ENCODE results near the gene RIMS4.
"Not testable (repeated sequence)": the region's sequence is repeated elsewhere in the genome, so short reads cannot be mapped to it uniquely, and the experiment has no call there.

Gene RIMS4

DNA sequence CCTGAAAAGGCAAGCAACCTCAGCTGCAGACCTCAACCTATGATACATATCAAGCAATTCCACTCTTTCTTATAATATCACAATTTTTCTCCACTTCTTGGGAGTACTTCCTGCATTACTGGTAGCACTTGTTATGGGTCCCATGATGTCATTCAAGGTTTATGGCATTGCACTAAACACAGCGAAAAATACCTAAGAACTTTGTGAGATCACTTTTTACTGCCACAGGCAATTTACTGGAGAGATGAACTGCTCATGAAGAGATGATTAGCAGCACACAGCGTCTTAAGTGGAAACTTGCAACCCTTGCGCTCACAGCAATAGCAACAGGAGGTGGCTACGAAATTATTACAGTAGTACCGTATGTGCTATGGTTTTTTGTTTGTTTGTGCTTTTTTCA lies 19.3 kb upstream of the RIMS4 start:
- DNase-seq: no peak

DNA sequence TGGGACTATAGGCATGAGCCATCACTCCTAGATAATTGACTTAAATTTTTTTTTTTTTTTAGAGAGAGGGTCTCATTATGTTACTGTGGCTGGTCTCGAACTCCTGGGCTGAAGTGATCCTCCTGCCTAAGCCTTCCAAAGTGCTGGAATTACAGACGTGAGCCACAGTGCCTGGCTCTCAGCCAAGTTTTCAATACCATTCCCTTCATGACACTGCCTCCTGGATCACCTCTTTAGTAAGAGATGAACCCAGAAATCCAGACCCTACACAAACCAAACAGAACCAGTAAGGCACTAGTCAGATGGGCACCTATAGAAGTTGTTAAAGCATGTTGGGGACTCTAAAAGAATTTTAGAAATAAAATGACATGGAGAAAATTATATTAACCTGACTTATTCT lies 18.3 kb upstream of the RIMS4 start:
- DNase-seq: no peak

DNA sequence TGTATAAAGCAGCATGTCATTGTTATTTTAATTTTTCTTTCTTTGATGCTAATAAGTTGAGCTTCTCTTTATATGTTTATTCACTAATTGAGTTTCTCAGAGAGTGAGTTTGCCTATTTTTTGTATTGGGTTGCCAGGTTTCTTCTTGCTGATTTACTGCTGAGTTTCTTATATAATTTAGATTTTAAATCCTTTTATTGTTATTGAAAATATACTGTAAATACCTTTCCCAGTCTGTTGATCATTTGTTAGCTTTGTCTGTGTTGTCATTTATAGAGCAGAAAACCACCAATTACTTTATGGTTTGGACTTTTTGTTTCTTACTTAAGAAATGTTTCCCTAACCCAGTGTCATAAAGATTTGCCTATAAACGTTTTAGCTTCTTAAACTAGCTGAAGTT lies 17.1 kb upstream of the RIMS4 start:
- DNase-seq: no peak

GRCh38 chr20:44821576-44821975 lies 11.2 kb upstream of the RIMS4 start:
- not testable (repeated sequence) for DNase-seq

GRCh38 chr20:44819936-44820335 lies 9.6 kb upstream of the RIMS4 start:
- no peak for DNase-seq

GRCh38 chr20:44817143-44817910 lies 7.0 kb upstream of the RIMS4 start:
- DNase-seq: no peak

DNA sequence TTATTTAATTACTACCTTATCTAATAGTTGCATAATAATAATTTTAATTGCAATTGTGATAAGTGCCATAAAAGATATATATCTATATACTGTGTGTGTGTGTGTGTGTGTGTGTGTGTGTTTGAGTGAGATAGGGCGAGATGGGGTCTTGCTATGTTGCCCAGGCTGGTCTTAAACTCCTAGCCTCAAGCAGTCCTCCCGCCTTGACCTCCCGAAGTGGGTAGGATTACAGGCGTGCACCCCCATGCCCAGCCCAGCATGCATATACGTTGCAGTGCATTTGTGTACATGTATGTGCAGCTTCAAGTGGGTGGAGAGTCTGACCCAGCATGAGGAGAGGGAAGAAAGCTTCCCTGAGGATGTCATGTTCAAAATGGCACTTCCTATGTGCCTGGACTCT lies 4.6 kb upstream of the RIMS4 start:
- DNase-seq: no peak

DNA sequence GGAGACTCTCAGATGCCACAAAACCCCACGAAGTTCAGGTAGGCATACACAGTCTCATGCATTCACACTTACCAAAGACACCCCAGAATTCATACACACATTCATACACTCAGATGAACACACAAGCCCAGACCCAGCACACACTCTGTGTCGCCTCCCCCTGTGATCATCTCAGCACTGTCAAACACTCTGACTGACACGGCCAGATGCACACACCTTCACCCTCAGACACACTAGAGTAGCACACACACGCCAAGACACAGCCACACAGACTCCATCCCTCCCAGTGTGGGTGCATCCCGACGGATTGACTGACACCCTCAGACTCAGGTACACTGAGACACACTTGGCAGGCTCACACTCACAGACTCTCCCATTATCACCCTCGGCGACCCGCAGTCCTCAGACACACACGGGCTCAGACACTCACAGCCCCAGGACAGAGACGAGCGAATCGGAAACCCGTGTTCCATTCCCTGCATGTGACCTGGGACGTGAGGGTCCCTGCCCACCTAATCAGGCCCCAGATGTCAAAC lies 872 bp upstream of the RIMS4 start:
- DNase-seq: no peak

- DNase-seq: no peak
These were observed 320 bp downstream of the RIMS4 start for GRCh38 chr20:44810061-44810390.

GRCh38 chr20:44809380-44810060 lies 826 bp downstream of the RIMS4 start:
- DNase-seq: no peak

- no peak for DNase-seq
These were observed 2.7 kb downstream of the RIMS4 start for GRCh38 chr20:44807684-44808056.

DNA sequence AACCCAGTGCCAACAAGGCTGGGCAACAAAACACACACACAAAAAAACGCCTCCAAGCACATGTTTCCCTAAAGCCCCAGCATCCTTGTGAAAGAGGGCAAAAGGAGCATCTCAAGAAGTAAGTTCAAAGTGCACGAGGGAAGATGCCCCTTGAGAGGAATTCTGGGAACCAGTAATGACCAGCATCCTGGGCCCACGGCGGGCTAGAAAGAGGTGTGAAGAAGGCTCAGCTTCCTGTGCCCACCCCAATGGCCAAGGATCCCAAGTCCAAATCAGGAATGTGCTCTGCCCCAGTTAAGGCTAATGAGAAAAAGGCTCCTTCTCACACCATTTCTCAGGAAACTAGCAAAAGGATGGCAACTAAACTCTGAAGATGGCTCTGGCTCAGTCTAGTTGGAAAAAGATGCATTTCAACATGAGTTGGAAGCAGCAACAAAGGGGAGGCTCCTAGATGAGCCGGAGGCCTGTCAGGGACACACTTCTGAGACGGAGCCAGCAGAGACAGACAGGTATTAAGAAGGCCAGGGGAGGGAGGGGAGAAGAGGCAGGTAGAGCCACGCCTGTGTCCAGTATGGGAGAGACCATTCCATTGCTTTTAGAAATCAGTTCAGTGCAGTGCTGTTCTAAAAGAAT lies 3.2 kb downstream of the RIMS4 start:
- no peak for DNase-seq

DNA sequence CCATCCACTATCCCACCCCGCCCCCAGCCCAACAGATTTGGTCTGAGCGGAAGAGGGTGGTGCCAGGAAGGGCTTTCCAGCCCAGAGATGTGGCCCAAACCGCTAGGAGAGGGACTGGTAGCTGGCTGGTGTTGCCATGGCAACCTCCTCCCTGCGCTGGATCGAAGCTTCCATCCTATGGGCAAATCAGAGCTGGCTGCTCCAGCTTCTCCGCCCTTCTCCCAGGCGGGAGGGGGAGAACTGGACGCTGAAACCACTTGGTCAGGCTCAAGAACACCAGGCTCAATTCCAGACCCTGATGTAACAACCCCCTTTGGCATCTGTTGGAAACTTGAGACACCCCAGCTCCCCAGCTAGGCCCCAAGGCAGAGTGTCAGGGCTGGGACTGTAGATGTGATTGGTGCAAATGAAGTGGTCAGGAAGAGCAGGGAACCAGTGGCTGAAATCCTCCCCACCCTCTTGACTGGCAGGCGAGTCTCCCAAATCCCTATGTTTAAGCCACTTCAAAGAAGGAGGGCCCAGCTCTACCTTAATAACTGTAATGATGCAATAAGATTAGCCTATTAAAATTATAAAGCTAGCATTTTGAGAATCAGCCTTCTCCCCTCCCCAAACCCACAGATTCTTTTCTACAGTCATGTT lies 4.2 kb downstream of the RIMS4 start:
- no peak for DNase-seq

GRCh38 chr20:44805335-44805978 lies 4.9 kb downstream of the RIMS4 start:
- no peak for DNase-seq

GRCh38 chr20:44803383-44803941 lies 6.9 kb downstream of the RIMS4 start:
- DNase-seq: no peak

GRCh38 chr20:44802702-44803101 lies 7.6 kb downstream of the RIMS4 start:
- no peak for DNase-seq

GRCh38 chr20:44800391-44801046 lies 9.8 kb downstream of the RIMS4 start:
- no peak for DNase-seq

DNA sequence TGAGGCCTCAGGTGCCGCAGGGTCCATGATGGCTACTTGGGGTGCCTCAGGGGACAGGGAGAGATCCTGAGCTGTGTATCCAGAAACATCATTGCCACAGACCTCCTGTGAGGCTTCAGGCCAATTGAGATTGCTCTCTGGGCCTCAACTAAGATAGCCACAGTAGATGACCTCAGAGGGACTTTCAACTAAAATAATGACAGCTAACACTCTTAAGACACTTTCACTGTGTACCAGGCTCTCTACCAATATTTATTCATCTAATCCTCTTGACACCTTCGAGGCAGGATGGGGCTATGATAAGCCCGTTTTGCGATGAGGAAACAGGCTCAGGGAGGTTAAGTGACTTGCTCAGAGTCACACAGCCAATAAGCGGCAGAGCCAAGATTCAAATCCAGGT lies 10.7 kb downstream of the RIMS4 start:
- no peak for DNase-seq

DNA sequence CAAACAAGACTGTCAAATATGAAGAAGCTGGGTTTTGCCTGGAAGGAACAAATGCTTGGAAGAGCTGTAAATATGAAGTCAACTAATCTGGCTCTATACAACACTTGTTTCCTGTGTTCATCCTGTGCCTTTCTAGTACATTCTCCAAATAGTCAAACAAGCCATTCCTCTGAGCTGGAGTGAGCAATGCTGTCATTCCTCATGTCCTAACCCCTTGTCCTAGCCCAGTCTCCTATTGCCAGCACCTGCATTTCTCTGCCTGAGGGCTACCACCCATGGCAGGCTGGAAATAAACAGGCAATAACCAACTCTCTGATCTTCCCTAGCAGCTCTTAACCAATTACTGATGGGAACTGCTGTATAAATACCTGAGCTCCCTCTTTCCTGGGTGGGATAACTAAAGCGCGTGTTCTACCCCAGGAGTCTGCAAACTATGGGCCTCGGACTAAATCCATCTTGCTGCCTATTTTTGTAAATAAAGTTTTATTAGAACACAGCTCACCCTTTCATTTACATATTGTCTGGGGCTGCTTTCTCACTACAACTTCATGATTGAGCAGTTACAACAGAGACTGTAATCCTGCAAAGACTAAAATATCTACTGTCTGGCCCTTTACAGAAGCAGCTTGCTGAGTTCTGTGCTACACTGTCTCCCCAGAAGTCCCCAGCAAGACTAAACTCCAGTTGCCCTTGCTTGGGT lies 13.4 kb downstream of the RIMS4 start:
- no peak for DNase-seq

DNA sequence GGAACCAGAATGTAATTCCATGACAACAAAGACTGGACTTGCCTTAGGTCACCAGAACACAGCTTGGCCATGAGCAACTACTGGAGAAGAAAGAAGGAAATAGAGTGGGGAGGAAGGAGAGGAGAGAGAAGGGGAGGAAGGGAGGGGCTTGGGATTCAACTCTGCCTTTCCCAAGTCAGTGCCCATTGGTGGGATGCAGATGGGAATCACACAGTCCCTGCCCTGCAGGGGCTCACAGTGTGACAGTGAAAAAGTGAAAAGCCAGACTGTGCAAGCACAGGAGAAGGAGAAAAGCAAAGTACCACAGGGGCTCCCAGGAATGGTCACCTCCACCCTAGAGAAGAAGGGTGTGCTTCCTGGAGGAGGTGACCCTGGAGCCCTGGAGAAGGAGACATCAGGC lies 14.0 kb downstream of the RIMS4 start:
- no peak for DNase-seq

DNA sequence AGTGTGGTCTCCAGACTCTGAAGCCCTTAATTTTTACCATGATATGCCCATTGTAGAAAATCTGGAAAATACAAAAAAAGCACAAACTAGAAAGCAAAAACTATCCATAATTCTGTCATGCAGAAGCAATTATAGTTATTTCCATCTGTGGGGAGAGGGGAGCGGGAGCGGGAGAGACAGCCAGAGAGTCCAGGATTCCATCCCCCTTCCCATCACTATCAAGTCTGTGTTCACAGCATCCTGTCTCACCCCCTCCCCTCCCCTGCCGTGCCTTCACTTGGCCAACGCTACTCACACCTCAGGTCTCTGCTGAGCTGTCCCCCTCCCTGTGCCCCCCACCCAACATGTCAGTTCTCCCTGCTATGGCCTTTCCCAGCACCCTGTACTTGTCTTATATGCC lies 14.5 kb downstream of the RIMS4 start:
- DNase-seq: no peak

GRCh38 chr20:44792796-44793195 lies 17.6 kb downstream of the RIMS4 start:
- no peak for DNase-seq
